ENCODE measurements around the gene SPECC1L.

The SPECC1L gene

DNA sequence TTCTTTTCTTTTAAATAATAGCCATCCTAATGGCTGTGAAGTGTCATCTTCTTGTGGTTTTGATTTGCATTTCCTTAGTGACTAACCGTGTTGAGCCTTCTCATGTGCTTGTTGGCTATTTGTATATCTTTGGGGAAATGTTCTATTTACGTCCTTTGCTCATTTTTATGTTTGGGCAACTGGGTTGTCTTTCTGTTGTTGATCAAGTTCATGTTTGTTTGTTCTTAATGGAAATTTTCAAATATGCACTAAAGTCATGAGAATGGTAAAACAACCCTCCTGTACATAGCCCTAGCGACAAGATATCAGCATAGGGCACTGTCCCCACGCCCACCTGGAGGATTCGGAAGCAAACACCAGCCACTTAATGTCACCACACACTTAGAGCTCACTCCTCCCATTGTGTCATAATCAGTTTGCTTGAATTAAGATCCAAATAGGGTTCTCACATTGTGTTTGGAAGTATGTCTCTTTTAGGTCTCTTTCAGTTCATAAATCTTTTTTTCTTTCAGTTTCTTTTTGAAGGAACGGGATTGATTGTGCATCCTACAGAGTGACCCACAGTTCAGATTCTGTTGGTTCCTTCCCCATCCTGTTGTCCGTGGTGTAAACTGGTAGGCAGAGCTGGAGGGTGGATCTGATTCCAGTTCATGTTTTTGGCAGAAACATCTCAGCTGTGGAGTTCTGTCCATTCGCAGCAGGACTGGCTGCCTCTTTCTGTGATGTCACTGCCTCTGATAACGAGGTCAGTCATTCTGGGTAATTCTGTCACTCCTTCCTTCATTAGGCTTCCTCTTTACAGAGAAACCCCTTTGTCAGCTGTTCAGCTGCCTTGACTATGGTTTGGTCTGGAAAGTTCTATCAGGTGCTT is 130.3 kb downstream of the SPECC1L start:
- H3K4me1 ChIP-seq (ENCODE audit: control insufficient read depth, insufficient read depth, low read length), result peaks cover 31% of the 10 kb centered on the region
- no peak overlapping the region for H3K4me3 ChIP-seq (ENCODE audit: low read length)
- H3K9me3 ChIP-seq (ENCODE audit: control insufficient read depth, low read length), result no peaks in the 10 kb centered on the region
- H3K36me3 ChIP-seq (ENCODE audit: control insufficient read depth, insufficient read depth, low read length), result no peaks in the 10 kb centered on the region
- no peak overlapping the region for H3K9ac ChIP-seq (ENCODE audit: low read length)
- no peaks in the 10 kb centered on the region for H3K27me3 ChIP-seq (ENCODE audit: control insufficient read depth, insufficient read depth, low read length)

DNA sequence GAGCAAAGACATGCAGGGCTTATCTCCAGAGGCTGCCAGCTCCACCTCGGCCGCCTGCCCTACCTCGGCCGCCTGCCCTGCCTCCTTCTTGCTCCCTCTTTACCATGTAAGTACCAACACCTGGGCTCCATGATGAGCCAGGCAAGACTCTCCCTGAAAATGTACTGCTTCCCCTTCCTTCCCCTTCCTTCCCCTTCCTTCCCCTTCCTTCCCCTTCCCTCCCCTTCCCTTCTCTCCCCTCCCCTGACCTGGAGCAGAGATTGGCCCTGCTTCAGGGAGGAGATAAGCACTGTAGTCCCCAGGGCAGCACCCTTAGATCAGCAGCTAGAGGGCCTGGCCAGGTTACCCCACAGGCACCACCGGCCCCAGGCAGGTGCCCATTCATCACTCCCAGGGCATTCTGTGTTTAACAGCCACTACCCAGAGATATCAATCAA is 131.3 kb downstream of the SPECC1L start:
- no peak overlapping the region for H3K4me3 ChIP-seq (ENCODE audit: low read length)
- H3K4me1 ChIP-seq (ENCODE audit: control insufficient read depth, insufficient read depth, low read length), result peaks cover 31% of the 10 kb centered on the region
- H3K27me3 ChIP-seq (ENCODE audit: control insufficient read depth, insufficient read depth, low read length), result no peaks in the 10 kb centered on the region
- no peaks in the 10 kb centered on the region for H3K36me3 ChIP-seq (ENCODE audit: control insufficient read depth, insufficient read depth, low read length)
- no peaks in the 10 kb centered on the region for H3K9me3 ChIP-seq (ENCODE audit: control insufficient read depth, low read length)
- H3K9ac ChIP-seq (ENCODE audit: low read length), result no peak overlapping the region

DNA sequence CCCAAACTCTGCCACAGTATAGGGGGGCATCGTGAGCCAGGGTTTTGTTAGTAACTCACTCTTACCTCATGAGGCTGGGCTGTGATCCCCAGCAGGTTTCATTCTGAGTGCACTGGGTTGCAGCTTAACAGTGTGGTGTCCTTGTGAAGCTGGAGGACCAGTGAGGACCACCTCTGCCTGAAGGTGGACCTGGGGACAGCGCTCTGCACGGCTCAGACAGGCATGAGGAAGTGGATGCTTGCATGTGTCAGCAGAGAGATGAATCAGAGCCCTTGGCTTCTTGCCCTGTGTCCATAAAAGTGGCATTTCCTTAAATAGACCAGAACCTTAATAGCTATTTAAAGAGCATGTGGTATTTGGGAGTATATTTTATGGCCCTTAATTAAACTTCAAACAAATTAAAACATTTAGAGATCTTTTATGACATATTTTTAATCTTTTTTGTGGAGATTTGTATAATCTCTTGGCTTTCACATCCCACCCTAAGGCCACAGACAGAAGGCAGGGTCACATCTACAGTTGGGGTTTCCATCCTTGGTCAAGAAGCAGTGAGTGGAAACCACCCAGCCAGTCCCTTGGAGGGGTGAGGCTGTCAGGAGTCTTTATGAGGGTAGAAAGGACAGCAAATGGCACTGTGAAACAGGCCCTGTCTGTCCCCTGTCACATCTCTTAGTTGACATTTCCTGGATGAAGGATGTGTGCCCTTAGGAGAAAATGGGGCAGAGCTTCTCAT is 132.0 kb downstream of the SPECC1L start:
- Histone ChIP-seq H3K4me1 (ENCODE audit: control insufficient read depth, insufficient read depth, low read length) (peaks cover 31% of the 10 kb centered on the region), H3K27me3 (ENCODE audit: control insufficient read depth, insufficient read depth, low read length) (no peaks in the 10 kb centered on the region), H3K4me3 (ENCODE audit: low read length) (no peak overlapping the region), H3K9ac (ENCODE audit: low read length) (no peak overlapping the region), H3K9me3 (ENCODE audit: control insufficient read depth, low read length) (no peaks in the 10 kb centered on the region), H3K36me3 (ENCODE audit: control insufficient read depth, insufficient read depth, low read length) (no peaks in the 10 kb centered on the region)

DNA sequence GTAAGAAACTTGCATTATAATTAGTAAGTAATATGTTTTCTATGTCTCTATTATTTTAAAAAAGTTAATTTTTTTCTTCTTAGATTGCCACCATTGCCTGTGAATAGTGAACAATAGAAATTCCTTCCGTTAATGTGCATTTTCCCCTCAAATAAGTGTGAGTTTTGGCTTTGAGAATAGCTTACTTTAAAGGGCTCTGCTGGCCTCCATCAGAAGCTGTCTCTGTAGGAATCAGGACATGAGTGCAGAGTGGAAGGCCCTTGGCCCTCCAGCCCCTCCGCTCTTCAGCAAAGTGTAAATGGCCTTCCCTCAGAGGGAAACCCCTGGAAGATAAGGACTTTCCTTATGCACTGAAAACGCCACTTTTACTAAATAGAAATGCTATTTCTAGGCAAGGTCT is 132.7 kb downstream of the SPECC1L start:
- Histone ChIP-seq H3K9me3 (ENCODE audit: control insufficient read depth, low read length) (no peaks in the 10 kb centered on the region), H3K27me3 (ENCODE audit: control insufficient read depth, insufficient read depth, low read length) (no peaks in the 10 kb centered on the region), H3K9ac (ENCODE audit: low read length) (no peak overlapping the region), H3K4me3 (ENCODE audit: low read length) (no peak overlapping the region), H3K4me1 (ENCODE audit: control insufficient read depth, insufficient read depth, low read length) (peaks cover 31% of the 10 kb centered on the region), H3K36me3 (ENCODE audit: control insufficient read depth, insufficient read depth, low read length) (no peaks in the 10 kb centered on the region)

DNA sequence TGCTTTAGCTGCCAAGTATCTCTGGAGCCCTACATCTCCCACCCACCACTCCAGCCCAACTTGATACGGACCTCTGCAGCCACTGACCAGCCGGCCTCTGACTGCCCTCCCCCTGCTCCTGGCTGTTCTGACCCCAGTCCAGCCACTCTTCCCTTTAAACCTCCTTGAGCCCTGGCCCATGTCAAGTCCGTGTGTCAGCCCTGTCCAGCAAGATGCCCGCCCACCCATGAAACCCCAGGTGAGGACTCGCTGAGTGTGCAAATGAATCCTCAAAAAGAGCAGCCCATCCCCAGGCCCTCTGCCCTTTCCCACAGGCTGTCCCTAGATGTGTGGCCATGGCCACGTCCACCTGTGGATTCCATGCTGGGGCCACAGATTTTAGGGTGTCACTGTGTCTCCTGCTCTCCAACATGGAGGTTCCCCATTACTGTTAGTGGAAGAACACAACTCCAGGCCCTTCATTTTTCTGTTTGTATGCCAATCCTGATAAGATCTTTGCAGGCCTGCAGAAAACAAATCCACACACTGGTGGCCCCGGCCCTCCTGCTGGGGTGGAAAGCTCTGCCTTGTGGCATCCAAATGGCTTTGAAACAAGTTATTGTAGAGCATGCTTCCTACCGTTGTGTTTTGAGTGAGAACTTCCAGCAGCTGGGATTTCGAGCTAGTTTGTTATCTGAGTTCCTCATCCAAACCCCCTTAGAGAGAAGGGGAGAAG is 134.1 kb downstream of the SPECC1L start:
- Histone ChIP-seq H3K27me3 (ENCODE audit: control insufficient read depth, insufficient read depth, low read length) (no peaks in the 10 kb centered on the region), H3K9ac (ENCODE audit: low read length) (no peak overlapping the region), H3K4me3 (ENCODE audit: low read length) (no peak overlapping the region), H3K4me1 (ENCODE audit: control insufficient read depth, insufficient read depth, low read length) (peaks cover 31% of the 10 kb centered on the region), H3K9me3 (ENCODE audit: control insufficient read depth, low read length) (no peaks in the 10 kb centered on the region), H3K36me3 (ENCODE audit: control insufficient read depth, insufficient read depth, low read length) (no peaks in the 10 kb centered on the region)

DNA sequence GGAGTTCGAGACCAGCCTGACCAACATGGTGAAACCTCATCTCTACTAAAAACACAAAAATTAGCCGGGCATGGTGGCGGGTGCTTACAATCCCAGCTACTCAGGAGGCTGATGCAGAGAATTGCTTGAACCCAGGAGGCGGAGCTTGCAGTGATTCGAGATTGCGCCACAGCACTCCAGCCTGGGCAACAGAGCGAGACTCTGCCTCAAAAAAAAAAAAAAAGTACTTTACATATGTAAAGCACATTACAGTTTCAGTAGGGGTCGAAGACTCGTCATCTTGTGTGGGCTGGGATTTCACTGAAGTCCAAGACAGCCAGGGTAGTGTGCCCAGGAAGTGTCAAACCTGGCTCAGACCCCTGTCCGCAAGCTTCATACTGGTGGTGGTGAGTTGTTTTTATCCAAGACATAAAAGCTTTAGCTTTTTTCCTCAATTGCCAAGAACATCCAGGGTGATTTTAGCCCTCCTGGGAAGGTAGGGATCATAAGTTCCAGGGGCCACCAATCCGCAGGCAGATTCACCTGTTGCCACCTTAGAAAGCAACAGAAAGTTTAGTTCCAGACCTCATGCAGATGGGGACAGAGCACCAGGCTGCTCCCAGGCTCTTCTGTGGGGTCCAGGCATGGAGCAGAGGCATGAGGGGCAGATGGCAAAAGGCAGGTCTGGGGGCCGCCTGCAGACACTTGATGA is 135.1 kb downstream of the SPECC1L start:
- H3K9ac ChIP-seq (ENCODE audit: low read length), result no peak overlapping the region
- no peaks in the 10 kb centered on the region for H3K36me3 ChIP-seq (ENCODE audit: control insufficient read depth, insufficient read depth, low read length)
- H3K4me3 ChIP-seq (ENCODE audit: low read length), result no peak overlapping the region
- no peaks in the 10 kb centered on the region for H3K9me3 ChIP-seq (ENCODE audit: control insufficient read depth, low read length)
- no peaks in the 10 kb centered on the region for H3K27me3 ChIP-seq (ENCODE audit: control insufficient read depth, insufficient read depth, low read length)
- H3K4me1 ChIP-seq (ENCODE audit: control insufficient read depth, insufficient read depth, low read length), result peaks cover 30% of the 10 kb centered on the region

DNA sequence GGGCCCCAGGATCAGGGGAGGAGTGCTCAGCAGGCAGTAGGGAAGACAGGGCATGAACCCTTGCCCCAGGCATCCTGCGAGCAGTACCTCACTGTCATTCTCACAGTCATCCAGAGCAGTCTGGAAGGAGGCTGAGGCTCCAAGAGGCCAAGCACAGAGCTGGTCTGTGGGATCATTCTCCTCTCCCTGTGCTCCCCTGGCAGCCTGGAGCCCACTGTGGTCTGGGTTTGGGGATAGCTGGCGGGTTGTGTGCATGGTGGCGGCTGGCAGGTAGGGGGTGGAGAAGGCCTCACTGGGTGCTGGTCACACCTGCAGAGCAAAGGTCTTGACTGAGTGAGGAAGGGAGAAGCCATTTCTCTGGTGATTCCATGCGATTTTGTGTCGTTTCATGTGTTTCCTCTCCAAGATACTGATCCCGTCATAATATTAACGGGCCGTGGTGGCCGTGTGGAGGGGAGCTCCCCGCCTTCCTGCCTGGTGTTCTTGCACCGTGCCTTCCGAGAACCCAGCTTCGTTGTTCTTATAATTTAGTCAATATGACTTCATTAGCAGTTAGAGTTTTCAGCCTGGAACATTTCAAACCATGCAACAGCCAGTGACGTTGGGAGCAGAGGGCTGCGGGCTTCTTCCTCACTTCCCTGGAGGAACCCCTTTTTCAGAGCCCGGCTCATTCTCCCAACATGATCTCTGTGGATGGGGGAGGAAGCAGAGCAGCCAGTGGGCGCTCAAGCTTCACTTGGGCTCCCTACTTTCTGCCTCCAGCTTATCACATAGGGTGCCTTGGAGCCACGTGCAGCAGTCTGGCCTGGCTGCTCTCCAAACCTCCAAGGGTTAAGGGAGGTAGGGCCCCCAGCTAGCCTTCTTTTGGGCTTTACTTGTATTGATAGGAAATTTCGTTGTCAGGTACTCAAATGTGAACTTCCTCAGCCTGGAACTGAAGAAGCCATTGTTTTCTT is 136.0 kb downstream of the SPECC1L start:
- H3K4me1 ChIP-seq (ENCODE audit: control insufficient read depth, insufficient read depth, low read length), result peaks cover 22% of the 10 kb centered on the region

DNA sequence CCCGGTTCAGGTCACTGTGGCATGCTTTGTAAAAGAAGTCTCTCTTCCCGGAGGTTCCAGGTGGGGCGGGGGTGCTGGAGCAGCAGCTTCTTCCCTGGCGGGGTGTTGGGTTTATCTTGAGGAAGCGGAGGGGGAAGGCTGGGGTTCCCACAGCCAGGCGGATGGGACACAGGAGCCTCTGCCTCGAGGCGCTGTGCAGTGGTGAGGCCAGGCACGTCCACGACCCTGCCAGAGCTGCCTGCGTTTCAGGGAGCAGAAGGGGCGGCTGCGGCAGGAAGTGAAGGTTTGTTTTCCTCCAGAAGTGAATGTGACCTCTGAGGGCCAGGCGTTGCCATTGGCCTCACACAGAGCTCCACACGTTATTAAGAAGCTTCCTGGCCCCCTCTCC is 136.6 kb downstream of the SPECC1L start:
- Histone ChIP-seq H3K4me3 (ENCODE audit: low read length) (no peak overlapping the region), H3K27me3 (ENCODE audit: control insufficient read depth, insufficient read depth, low read length) (no peaks in the 10 kb centered on the region), H3K9ac (ENCODE audit: low read length) (no peak overlapping the region), H3K36me3 (ENCODE audit: control insufficient read depth, insufficient read depth, low read length) (peaks cover 5% of the 10 kb centered on the region), H3K4me1 (ENCODE audit: control insufficient read depth, insufficient read depth, low read length) (peaks cover 15% of the 10 kb centered on the region), H3K9me3 (ENCODE audit: control insufficient read depth, low read length) (no peaks in the 10 kb centered on the region)

More for the DNA sequence above, 136.0 kb downstream of the SPECC1L start:
- Histone ChIP-seq H3K9ac (ENCODE audit: low read length) (no peak overlapping the region), H3K9me3 (ENCODE audit: control insufficient read depth, low read length) (no peaks in the 10 kb centered on the region), H3K36me3 (ENCODE audit: control insufficient read depth, insufficient read depth, low read length) (peaks cover 2% of the 10 kb centered on the region), H3K27me3 (ENCODE audit: control insufficient read depth, insufficient read depth, low read length) (no peaks in the 10 kb centered on the region), H3K4me3 (ENCODE audit: low read length) (no peak overlapping the region)

DNA sequence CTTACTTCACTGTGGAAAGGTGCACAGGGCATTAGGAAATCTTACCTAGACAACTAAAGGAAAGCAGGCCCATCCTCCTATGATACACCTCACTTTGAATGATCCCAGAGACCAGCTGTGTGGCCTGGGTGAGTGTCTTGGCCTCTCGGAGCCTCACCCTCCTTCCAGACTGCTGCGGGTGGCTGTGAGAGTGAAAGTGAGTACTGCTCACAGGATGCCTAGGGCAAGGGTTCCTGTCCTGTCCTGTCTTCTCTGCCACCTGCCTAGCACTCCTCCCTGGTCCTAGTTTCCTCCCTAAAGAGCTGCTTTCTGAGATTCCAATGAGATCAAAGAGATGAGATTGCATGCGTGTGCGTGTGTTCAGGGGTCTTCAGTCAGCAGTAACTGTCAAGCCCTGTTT is 137.3 kb downstream of the SPECC1L start:
- Histone ChIP-seq H3K36me3 (ENCODE audit: control insufficient read depth, insufficient read depth, low read length) (peaks cover 10% of the 10 kb centered on the region), H3K27me3 (ENCODE audit: control insufficient read depth, insufficient read depth, low read length) (no peaks in the 10 kb centered on the region), H3K4me1 (ENCODE audit: control insufficient read depth, insufficient read depth, low read length) (peaks cover 9% of the 10 kb centered on the region), H3K9me3 (ENCODE audit: control insufficient read depth, low read length) (no peaks in the 10 kb centered on the region), H3K9ac (ENCODE audit: low read length) (no peak overlapping the region), H3K4me3 (ENCODE audit: low read length) (no peak overlapping the region)

DNA sequence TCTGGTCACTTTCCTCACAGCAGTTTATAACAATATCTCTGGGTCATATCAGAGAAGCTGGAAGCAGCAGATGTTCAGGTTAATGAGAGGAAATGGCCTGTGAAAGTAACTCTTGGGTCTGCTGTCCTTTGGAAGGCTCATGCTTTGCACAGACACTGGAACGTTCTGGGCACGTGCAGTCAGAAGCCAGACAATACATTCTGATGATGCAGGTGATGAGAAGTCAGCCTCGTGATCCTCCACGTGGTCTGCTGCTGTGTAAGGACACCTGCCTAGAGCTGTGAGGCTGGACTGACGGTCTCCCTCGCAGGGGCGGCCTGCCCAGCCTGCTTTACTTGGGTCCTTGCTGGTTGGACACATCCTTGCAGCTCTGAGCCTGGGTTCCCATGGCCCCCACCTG is 138.0 kb downstream of the SPECC1L start:
- H3K36me3 ChIP-seq (ENCODE audit: control insufficient read depth, insufficient read depth, low read length), result peaks cover 10% of the 10 kb centered on the region
- peaks cover 2% of the 10 kb centered on the region for H3K4me1 ChIP-seq (ENCODE audit: control insufficient read depth, insufficient read depth, low read length)
- H3K27me3 ChIP-seq (ENCODE audit: control insufficient read depth, insufficient read depth, low read length), result no peaks in the 10 kb centered on the region
- H3K9ac ChIP-seq (ENCODE audit: low read length), result no peak overlapping the region
- no peak overlapping the region for H3K4me3 ChIP-seq (ENCODE audit: low read length)
- H3K9me3 ChIP-seq (ENCODE audit: control insufficient read depth, low read length), result no peaks in the 10 kb centered on the region

DNA sequence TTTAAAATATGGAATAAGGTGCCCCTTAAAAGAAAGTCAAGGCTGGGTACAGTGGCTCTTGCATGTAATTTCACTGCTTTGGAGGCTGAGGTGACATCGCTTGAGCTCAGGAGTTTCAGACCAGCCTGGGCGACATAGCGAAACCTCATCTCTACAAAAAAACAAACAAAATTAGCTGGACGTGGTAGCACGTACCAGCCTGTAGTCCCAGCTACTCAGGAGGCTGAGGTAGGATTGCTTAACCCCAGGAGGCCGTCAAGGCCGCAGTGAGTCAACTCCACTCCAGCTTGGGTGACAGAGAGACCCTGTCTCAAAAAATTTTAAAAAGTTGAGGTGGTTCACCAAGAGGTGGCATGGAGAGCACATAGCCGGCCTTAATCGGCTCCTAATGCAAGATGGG is 139.1 kb downstream of the SPECC1L start:
- Histone ChIP-seq H3K36me3 (ENCODE audit: control insufficient read depth, insufficient read depth, low read length) (peaks cover 10% of the 10 kb centered on the region), H3K4me1 (ENCODE audit: control insufficient read depth, insufficient read depth, low read length) (no peaks in the 10 kb centered on the region), H3K9ac (ENCODE audit: low read length) (no peak overlapping the region), H3K27me3 (ENCODE audit: control insufficient read depth, insufficient read depth, low read length) (no peaks in the 10 kb centered on the region), H3K4me3 (ENCODE audit: low read length) (no peak overlapping the region), H3K9me3 (ENCODE audit: control insufficient read depth, low read length) (no peaks in the 10 kb centered on the region)
